ENCODE data around the gene ADAMTS16. TPM values are rescaled to one million over a fixed set of nuclear protein-coding genes. Genes with fewer than 3 reads are reported as not detected.

Gene ADAMTS16
- total RNA-seq, 4 donors from 2014 or later, result 0.19 TPM; not detected in 3

DNA sequence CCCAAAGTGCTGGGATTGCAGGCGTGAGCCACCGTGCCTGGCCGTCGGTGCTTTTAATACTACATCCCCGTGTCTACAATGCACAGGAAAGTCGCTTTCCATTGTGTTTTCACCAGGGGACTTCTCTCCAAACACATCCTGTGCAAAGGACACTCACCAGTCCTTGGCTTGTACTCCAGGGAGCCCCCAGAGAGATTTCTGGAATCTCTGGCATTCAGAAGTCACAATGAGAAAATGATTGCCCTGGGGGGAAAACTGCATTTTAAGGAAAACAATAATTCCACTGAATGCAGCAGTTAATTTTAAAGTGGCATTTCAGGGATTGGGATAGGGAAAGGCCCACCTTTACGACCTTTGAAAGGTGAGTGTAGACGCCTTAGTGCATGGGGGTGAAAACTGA lies 112.0 kb downstream of the ADAMTS16 start:
- Histone ChIP-seq H3K27ac (no peak overlapping the region), H3K4me3 (no peak overlapping the region), H3K27me3 (no peaks in the 10 kb centered on the region), H3K4me1 (no peaks in the 10 kb centered on the region), H3K36me3 (no peaks in the 10 kb centered on the region), H3K9me3 (peaks cover 0 to 7% (median 0%) of the 10 kb centered on the region in 3 donors)
- no peak for TF ChIP-seq CTCF (IDR thresholded peaks at IDR 0.05)
- no peak for TF ChIP-seq POLR2A (IDR thresholded peaks at IDR 0.05)
- DNase-seq, result no peak
- intact Hi-C loops (cut with DNase I), result no loop called here
- WGBS, 2 donors, result 76 to 77% methylated on average over 3 to 7 of the region's 8 CpGs

GRCh38 chr5:5257353-5257752 lies 117.2 kb downstream of the ADAMTS16 start:
- no peak overlapping the region for H3K4me3 ChIP-seq
- TF ChIP-seq CTCF (IDR thresholded peaks at IDR 0.05) (no peak), POLR2A (IDR thresholded peaks at IDR 0.05) (no peak)
- H3K4me1 ChIP-seq, result no peaks in the 10 kb centered on the region
- H3K27ac ChIP-seq, result no peak overlapping the region
- H3K9me3 ChIP-seq, result peaks cover 0 to 7% (median 0%) of the 10 kb centered on the region in 3 donors
- intact Hi-C loops (cut with DNase I), result no loop called here
- no peak for DNase-seq
- H3K36me3 ChIP-seq, result no peaks in the 10 kb centered on the region
- no peaks in the 10 kb centered on the region for H3K27me3 ChIP-seq
- WGBS, 2 donors, result 74 to 78% methylated on average over 5 of the region's 5 CpGs

DNA sequence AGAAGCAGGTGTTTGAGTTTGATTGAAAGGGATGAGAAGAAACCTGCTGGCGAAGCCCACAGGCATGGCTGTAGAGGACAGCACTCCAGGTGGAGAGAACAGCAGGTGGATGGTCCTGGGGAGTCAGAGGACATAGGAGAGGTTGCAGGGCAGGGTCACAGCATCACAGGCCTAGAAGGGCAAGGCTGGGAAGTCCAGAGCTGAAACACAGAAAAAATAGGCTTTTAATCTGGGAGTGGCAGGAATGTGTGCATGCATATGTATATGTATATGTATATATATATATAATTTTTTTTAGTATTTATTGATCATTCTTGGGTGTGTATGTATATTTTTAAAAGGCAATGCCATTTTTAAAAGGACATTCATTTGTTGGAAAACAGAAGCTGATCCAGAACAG lies 118.4 kb downstream of the ADAMTS16 start:
- Histone ChIP-seq H3K27me3 (no peaks in the 10 kb centered on the region), H3K36me3 (no peaks in the 10 kb centered on the region), H3K4me1 (no peaks in the 10 kb centered on the region), H3K9me3 (peaks cover 0 to 7% (median 0%) of the 10 kb centered on the region in 3 donors), H3K4me3 (no peak overlapping the region), H3K27ac (no peak overlapping the region)
- intact Hi-C loops (cut with DNase I), result no loop called here
- no peak for DNase-seq
- 64 to 83% methylated on average over 1 of the region's 1 CpG for WGBS, 2 donors
- no peak for TF ChIP-seq CTCF (IDR thresholded peaks at IDR 0.05)
- TF ChIP-seq POLR2A (IDR thresholded peaks at IDR 0.05), result no peak

- no peaks in the 10 kb centered on the region for H3K27me3 ChIP-seq
Measured at GRCh38 chr5:5264727-5265126, 124.6 kb downstream of the ADAMTS16 start.

GRCh38 chr5:5266297-5266696 lies 126.2 kb downstream of the ADAMTS16 start:
- no peaks in the 10 kb centered on the region for H3K36me3 ChIP-seq
- no peak for DNase-seq
- H3K27me3 ChIP-seq, result no peaks in the 10 kb centered on the region
- intact Hi-C loops (cut with DNase I), result no loop called here
- H3K4me3 ChIP-seq, result no peak overlapping the region
- H3K9me3 ChIP-seq, result no peaks in the 10 kb centered on the region
- no peak overlapping the region for H3K27ac ChIP-seq
- peaks cover 5% of the 10 kb centered on the region in 3 donors for H3K4me1 ChIP-seq
- no peak for TF ChIP-seq CTCF (IDR thresholded peaks at IDR 0.05)
- no peak for TF ChIP-seq POLR2A (IDR thresholded peaks at IDR 0.05)
- WGBS, 2 donors, result 73 to 74% methylated on average over 6 of the region's 6 CpGs

More at GRCh38 chr5:5264727-5265126, 124.6 kb downstream of the ADAMTS16 start:
- H3K36me3 ChIP-seq, result no peaks in the 10 kb centered on the region
- no peak overlapping the region for H3K4me3 ChIP-seq
- 80 to 100% methylated on average over 1 to 2 of the region's 3 CpGs for WGBS, 2 donors
- H3K4me1 ChIP-seq, result no peaks in the 10 kb centered on the region
- intact Hi-C loops (cut with DNase I), result no loop called here
- no peak for TF ChIP-seq CTCF (IDR thresholded peaks at IDR 0.05)
- no peak for TF ChIP-seq POLR2A (IDR thresholded peaks at IDR 0.05)
- DNase-seq, result no peak
- no peak overlapping the region for H3K27ac ChIP-seq
- no peaks in the 10 kb centered on the region for H3K9me3 ChIP-seq

All from esophagus squamous epithelium (tissue), 5 donors.